Naive thymus-derived CD4-positive, alpha-beta T cell (primary cell): Measurements from ENCODE around the gene CPN1. TPM values are rescaled to one million over a fixed set of nuclear protein-coding genes. Genes with fewer than 3 reads are reported as not detected.
A peak's percentile ranks its signal among the peaks of the same experiment; 100 is the strongest.

Experiments used
- ATAC-seq: fragments of 150-1000 bp; cut with Tn5 transposase; 2 replicates; pipeline ENCODE4 v1.10.0; 2021; ENCODE audit warnings: mild to moderate bottlenecking, moderate library complexity
- CTCF ChIA-PET: fragments of 350-600 bp; sonication (Branson Sonifier 250); formaldehyde crosslinking; loops from one replicate; lab custom pipeline; 2021; ENCODE audit warnings: antibody characterized with exemption; lab: Charles Lee
- POLR2A ChIA-PET: fragments of 350-600 bp; sonication (Branson Sonifier 250); formaldehyde crosslinking; loops from one replicate; lab custom pipeline; 2021; ENCODE audit warnings: antibody characterized with exemption, inconsistent platforms; lab: Charles Lee
- DNase-seq, 9 donors: peaks; one replicate each; pipeline versions ENCODE4 v3.0.0 to v3.0.0-alpha.2; 2020 to 2022; ENCODE audit warnings: mixed read lengths in 1 of 9
- H3K27ac ChIP-seq: one replicate; pipeline ENCODE4 v1.7.0; 2013; ENCODE audit warnings: mild to moderate bottlenecking, low read depth, low read length, moderate library complexity
- H3K27me3 ChIP-seq, 2 donors: one replicate each; pipeline ENCODE4 v1.7.0; 2013; ENCODE audit warnings: low read length in 2 of 2, mild to moderate bottlenecking in 2 of 2, moderate library complexity in 2 of 2; ENCODE audit not compliant: control insufficient read depth in 2 of 2, insufficient read depth in 2 of 2
- H3K36me3 ChIP-seq, 3 experiments: 1 replicate in 2 of 3; 2 replicates in 1 of 3; pipeline ENCODE4 v1.7.0; 2013; ENCODE audit warnings: low read length in 3 of 3, mild to moderate bottlenecking in 3 of 3, moderate library complexity in 1 of 3; ENCODE audit not compliant: insufficient read depth in 3 of 3, control insufficient read depth in 2 of 3
- H3K4me1 ChIP-seq, 2 donors: one replicate each; pipeline ENCODE4 v1.7.0; 2013; ENCODE audit warnings: low read length in 2 of 2, mild to moderate bottlenecking in 2 of 2, moderate library complexity in 1 of 2; ENCODE audit not compliant: control insufficient read depth in 2 of 2, insufficient read depth in 2 of 2
- H3K4me3 ChIP-seq: 2 replicates; pipeline ENCODE4 v1.7.0; 2013; ENCODE audit warnings: mild to moderate bottlenecking, low read length
- H3K9me3 ChIP-seq, 3 experiments: 1 replicate in 2 of 3; 2 replicates in 1 of 3; pipeline ENCODE4 v1.7.0; 2013; ENCODE audit warnings: low read length in 3 of 3; ENCODE audit not compliant: control insufficient read depth in 2 of 3
- H3K27ac Mint-ChIP-seq, 9 donors: one replicate each; pipeline ENCODE4 v1.8.0; 2020 to 2022; ENCODE audit warnings: mixed read lengths in 9 of 9, mild to moderate bottlenecking in 8 of 9, moderate library complexity in 5 of 9, inconsistent platforms in 2 of 9
- H3K27me3 Mint-ChIP-seq, 5 donors: one replicate each; pipeline ENCODE4 v1.8.0; 2021 to 2022; ENCODE audit warnings: mixed read lengths in 5 of 5, mild to moderate bottlenecking in 1 of 5
- H3K36me3 Mint-ChIP-seq, 5 donors: one replicate each; pipeline ENCODE4 v1.8.0; 2020 to 2022; ENCODE audit warnings: mixed read lengths in 5 of 5, mild to moderate bottlenecking in 3 of 5, inconsistent platforms in 1 of 5
- H3K4me1 Mint-ChIP-seq, 7 donors: one replicate each; pipeline ENCODE4 v1.8.0; 2020 to 2022; ENCODE audit warnings: mixed read lengths in 7 of 7, mild to moderate bottlenecking in 3 of 7, inconsistent platforms in 1 of 7
- H3K4me3 Mint-ChIP-seq, 10 donors: one replicate each; pipeline ENCODE4 v1.8.0; 2020 to 2022; ENCODE audit warnings: mild to moderate bottlenecking in 10 of 10, mixed read lengths in 10 of 10, moderate library complexity in 6 of 10, inconsistent platforms in 2 of 10
- H3K9me3 Mint-ChIP-seq, 11 donors: one replicate each; pipeline ENCODE4 v1.8.0; 2020 to 2022; ENCODE audit warnings: mixed read lengths in 11 of 11, mild to moderate bottlenecking in 4 of 11, inconsistent platforms in 1 of 11, moderate library complexity in 1 of 11
- intact Hi-C, 2 donors: fragments of 100-400 bp; cut with micrococcal nuclease; formaldehyde crosslinking; loops; one replicate each; pipeline ENCODE4 v1.15.1; 2023
- polyA plus RNA-seq, 2 donors: library from polyadenylated mRNA; unstranded; fragments of 300-500 nt; fragmentation: Illumina TruSeq; gene quantifications; one replicate each; pipeline ENCODE4 v1.2.3, GENCODE V29; 2021
- total RNA-seq, 6 experiments: library from RNA in 5 of 6; stranded (reverse) in 5 of 6; gene quantifications; 1 replicate in 5 of 6; 2 replicates in 1 of 6; pipeline ENCODE4 v1.2.3 and lab custom pipeline; 2021 to 2026

CPN1 gene
- total and polyA plus RNA-seq, 7 experiments from 2014 or later: not detected

DNA sequence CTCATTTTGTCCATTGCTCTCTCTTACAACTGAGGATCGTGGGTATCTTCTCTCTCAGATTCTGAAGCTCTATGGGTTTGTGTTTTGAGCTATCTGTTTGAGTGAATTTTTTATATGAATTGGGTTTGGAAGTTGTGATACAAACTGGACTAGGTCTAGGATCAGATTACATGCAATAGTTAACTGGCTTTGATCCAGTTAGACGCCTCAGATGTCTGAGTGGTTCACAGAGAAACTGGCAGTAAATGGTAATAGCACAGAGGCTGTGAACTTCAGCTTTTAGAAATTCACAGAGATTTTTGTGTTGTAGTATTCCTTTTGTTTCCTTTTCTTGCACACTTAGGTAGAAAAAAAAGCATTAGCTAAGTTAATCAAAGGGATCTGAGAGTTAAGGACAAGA, 59.3 kb downstream of the CPN1 start:
- H3K9me3 ChIP-seq: no peaks in the 10 kb centered on the region
- Mint-ChIP-seq H3K36me3 (no peaks in the 10 kb centered on the region), H3K27me3 (peaks cover 0 to 27% (median 8%) of the 10 kb centered on the region in 5 donors), H3K9me3 (peaks cover 0 to 12% (median 5%) of the 10 kb centered on the region in 11 donors), H3K27ac (no peak overlapping the region), H3K4me3 (no peak overlapping the region), H3K4me1 (peaks cover 0 to 9% (median 2%) of the 10 kb centered on the region in 7 donors)
- ATAC-seq (no peak), DNase-seq (no peak)
- H3K4me3 ChIP-seq: no peak overlapping the region
- ChIA-PET CTCF (interaction anchor here (0.6 to 1.0 kb wide), 2 partner anchors 10 to 177 kb away, joined by 3 to 5 read pairs; no protein-coding TSS in a partner anchor), POLR2A (no interaction called here)
- no peaks in the 10 kb centered on the region for H3K36me3 ChIP-seq
- H3K27ac ChIP-seq: no peak overlapping the region
- no peaks in the 10 kb centered on the region for H3K4me1 ChIP-seq
- intact Hi-C loops: no loop called here
- no peaks in the 10 kb centered on the region for H3K27me3 ChIP-seq

DNA sequence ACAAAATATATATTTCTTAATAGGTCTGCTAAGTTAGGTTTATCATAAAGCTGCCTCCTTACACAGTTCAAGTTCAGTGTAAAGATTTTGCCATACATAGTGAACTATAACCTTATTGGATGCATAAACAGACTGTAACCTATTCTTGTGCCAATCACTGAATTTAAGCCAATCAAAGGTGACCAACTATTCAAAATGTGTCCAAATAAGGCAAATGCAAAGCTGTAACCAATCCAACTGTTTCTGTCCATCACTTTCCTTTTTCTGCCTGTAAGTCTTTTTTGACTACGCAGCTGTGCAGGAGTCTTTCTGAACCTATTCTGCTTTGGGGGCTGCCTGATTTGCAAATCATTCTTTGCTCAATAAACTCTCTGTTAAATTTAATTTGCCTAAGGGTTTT, 60.3 kb downstream of the CPN1 start:
- no peak overlapping the region for H3K27ac Mint-ChIP-seq
- H3K9me3 ChIP-seq: no peaks in the 10 kb centered on the region
- H3K36me3 Mint-ChIP-seq: no peaks in the 10 kb centered on the region
- CTCF ChIA-PET: interaction anchor here (0.9 to 1.2 kb wide), 2 partner anchors 10 to 12 kb away, joined by 4 to 5 read pairs; partner anchors contain the start of gene DNMBP
- no peaks in the 10 kb centered on the region for H3K27me3 ChIP-seq
- H3K4me3 Mint-ChIP-seq: no peak overlapping the region
- H3K4me1 ChIP-seq: no peaks in the 10 kb centered on the region
- intact Hi-C loops: no loop called here
- H3K27ac ChIP-seq: no peak overlapping the region
- no peak for DNase-seq
- peaks cover 0 to 24% (median 5%) of the 10 kb centered on the region in 5 donors for H3K27me3 Mint-ChIP-seq
- peaks cover 0 to 9% (median 2%) of the 10 kb centered on the region in 7 donors for H3K4me1 Mint-ChIP-seq
- peaks cover 0 to 6% (median 2%) of the 10 kb centered on the region in 11 donors for H3K9me3 Mint-ChIP-seq
- no peak overlapping the region for H3K4me3 ChIP-seq
- ATAC-seq: no peak
- POLR2A ChIA-PET: interaction anchor here (0.6 kb wide), 1 partner anchor 170 kb away, joined by 6 read pairs; no protein-coding TSS in a partner anchor
- H3K36me3 ChIP-seq: no peaks in the 10 kb centered on the region

DNA sequence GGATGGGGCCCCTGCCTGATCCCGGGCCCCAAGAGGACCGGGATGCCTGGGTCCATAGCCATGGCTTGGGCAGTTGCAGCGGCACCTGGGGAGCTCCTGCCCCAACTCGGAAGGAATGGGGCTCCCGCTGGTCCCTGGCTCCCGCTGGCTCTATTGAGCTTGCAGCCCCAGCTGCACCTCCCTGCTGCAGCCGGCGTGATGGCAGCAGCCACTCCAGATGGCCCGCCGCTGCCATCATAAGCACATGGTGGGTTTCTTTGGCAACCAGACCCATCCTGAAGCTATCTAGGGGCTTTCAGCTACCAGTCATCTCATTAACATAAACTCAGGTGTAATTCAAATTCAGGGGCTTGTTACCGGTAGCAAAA, 60.8 kb downstream of the CPN1 start:
- Histone ChIP-seq H3K27ac (no peak overlapping the region), H3K9me3 (no peaks in the 10 kb centered on the region), H3K36me3 (no peaks in the 10 kb centered on the region), H3K27me3 (no peaks in the 10 kb centered on the region), H3K4me3 (no peak overlapping the region), H3K4me1 (no peaks in the 10 kb centered on the region)
- intact Hi-C loops: no loop called here
- Mint-ChIP-seq H3K9me3 (peaks cover 0 to 3% (median 0%) of the 10 kb centered on the region in 11 donors), H3K27me3 (peaks cover 0 to 24% (median 4%) of the 10 kb centered on the region in 5 donors), H3K4me1 (peaks cover 0 to 9% (median 2%) of the 10 kb centered on the region in 7 donors), H3K4me3 (no peak overlapping the region), H3K27ac (no peak overlapping the region), H3K36me3 (no peaks in the 10 kb centered on the region)
- ATAC-seq (no peak), DNase-seq (no peak)
- ChIA-PET POLR2A (interaction anchor here (0.6 kb wide), 1 partner anchor 169 kb away, joined by 6 read pairs; no protein-coding TSS in a partner anchor), CTCF (interaction anchor here (0.9 to 1.2 kb wide), 2 partner anchors 9 to 11 kb away, joined by 4 to 5 read pairs; partner anchors contain the start of gene DNMBP)

DNA sequence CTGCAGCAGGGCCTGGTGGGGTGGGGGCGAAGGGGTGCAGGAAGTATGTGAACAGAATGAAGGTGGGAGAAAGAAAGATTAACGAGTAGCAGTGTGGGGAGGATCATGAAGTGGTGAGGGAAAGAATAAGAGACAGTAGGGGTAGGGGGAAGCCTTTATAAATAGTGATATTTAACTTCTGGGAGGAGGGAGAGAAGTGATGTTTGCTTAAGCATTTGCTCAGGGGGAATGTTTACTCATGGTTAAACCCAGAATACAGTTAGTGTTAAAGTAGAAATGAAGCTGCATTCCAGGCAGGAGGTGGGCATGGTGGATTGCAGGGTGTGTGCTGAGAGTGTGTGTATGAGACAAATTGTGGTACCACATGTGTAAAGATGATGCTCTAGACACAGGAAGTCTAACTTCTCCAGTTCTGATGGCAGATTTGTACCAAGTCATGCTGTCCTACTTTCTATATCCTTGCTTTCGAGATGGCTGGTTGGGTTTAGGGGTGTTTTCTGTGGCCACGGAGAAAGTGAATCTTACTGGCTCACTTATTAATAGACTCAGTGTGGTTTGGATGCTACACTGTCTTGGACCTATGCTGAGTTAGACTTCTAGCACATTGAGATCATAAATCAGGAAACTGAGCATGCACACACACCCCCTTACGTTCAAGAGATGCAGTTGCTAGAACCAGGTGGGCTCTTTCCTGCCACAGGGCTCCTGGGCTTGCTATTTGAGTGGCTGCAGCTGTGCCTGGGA, 61.4 kb downstream of the CPN1 start:
- Histone ChIP-seq H3K9me3 (no peaks in the 10 kb centered on the region), H3K36me3 (no peaks in the 10 kb centered on the region), H3K27me3 (no peaks in the 10 kb centered on the region), H3K4me3 (no peak overlapping the region), H3K27ac (no peak overlapping the region), H3K4me1 (no peaks in the 10 kb centered on the region)
- intact Hi-C loops: no loop called here
- H3K4me1 Mint-ChIP-seq: peaks cover 0 to 9% (median 2%) of the 10 kb centered on the region in 7 donors
- ATAC-seq (peak; percentile 40), DNase-seq (no peak)
- H3K9me3 Mint-ChIP-seq: peaks cover 0 to 1% (median 0%) of the 10 kb centered on the region in 11 donors
- no peak overlapping the region for H3K27ac Mint-ChIP-seq
- H3K4me3 Mint-ChIP-seq: no peak overlapping the region
- POLR2A ChIA-PET: no interaction called here
- peaks cover 0 to 24% (median 4%) of the 10 kb centered on the region in 5 donors for H3K27me3 Mint-ChIP-seq
- CTCF ChIA-PET: interaction anchor here (0.9 to 1.2 kb wide), 2 partner anchors 9 to 11 kb away, joined by 4 to 5 read pairs; partner anchors contain the start of gene DNMBP
- no peaks in the 10 kb centered on the region for H3K36me3 Mint-ChIP-seq

DNA sequence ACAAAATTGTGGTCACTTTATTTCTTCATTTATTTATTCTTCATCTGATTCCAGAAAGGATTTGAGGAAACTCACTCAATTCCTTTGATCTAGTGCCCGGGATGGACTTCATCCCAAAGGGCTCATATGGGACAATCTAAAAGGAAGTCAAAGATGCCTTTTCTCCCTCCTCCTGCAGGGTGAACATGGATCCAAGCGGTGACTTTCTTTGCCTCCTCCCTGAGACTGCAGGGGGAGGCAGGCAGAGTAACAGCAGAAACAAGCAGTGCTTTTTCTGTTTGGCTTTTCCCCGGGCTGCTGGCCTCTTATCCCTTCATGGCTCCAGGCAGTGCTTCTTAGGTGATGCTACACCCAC, 61.9 kb downstream of the CPN1 start:
- Mint-ChIP-seq H3K27ac (no peak overlapping the region), H3K4me3 (no peak overlapping the region), H3K36me3 (no peaks in the 10 kb centered on the region), H3K9me3 (peaks cover 0 to 1% (median 0%) of the 10 kb centered on the region in 11 donors), H3K27me3 (peaks cover 0 to 22% (median 4%) of the 10 kb centered on the region in 5 donors), H3K4me1 (peaks cover 0 to 9% (median 2%) of the 10 kb centered on the region in 7 donors)
- ATAC-seq (no peak), DNase-seq (no peak)
- no peak overlapping the region for H3K4me3 ChIP-seq
- ChIA-PET POLR2A (no interaction called here), CTCF (no interaction called here)
- H3K4me1 ChIP-seq: no peaks in the 10 kb centered on the region
- H3K27me3 ChIP-seq: no peaks in the 10 kb centered on the region
- H3K9me3 ChIP-seq: no peaks in the 10 kb centered on the region
- H3K36me3 ChIP-seq: no peaks in the 10 kb centered on the region
- no peak overlapping the region for H3K27ac ChIP-seq
- intact Hi-C loops: loop anchor here in 1 of 2 donors (10.0 kb wide), 1 partner anchor 165 kb away; the partner anchor contains the start of gene ERLIN1

DNA sequence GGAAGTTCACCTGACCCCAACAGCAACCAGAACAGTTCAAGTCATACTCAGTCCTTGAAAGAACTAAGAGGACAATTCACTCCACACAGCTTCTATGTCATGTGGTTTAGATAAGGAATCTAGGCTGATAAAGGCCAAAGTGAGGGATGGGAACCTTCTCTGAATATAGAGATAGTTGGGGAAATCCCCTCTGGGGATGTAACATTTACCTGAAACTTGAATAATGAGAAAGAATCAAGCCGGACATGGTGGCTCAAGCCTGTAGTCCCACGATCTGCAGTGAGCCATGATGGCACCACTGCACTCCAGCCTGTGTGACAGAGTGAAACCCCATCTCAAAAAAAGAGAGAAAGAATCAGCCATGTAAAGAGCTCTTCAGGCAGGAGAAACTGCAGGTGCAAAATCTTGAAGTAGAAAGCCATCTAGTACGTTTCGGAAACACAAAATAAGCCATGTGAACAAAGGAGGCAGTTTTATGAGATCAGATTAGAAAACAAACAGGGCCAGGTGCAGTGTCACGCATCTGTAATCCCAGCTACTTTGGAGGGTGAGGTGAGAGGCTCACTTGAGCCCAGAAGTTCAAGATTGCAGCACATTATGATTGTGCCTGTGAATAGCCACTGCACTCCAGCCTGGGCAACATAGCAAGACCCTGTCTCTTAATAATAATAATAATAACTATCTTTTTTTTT, 67.5 kb downstream of the CPN1 start:
- no peak for ATAC-seq

More for the DNA sequence above, 67.5 kb downstream of the CPN1 start:
- H3K4me1 ChIP-seq: peaks cover under 1 to 4% of the 10 kb centered on the region in 2 donors
- H3K27ac ChIP-seq: no peak overlapping the region
- no peaks in the 10 kb centered on the region for H3K9me3 ChIP-seq
- Mint-ChIP-seq H3K4me3 (no peak overlapping the region), H3K4me1 (peaks cover under 1 to 26% (median 11%) of the 10 kb centered on the region in 7 donors), H3K36me3 (no peaks in the 10 kb centered on the region), H3K9me3 (no peaks in the 10 kb centered on the region), H3K27ac (peak overlapping the region in 1 of 9 donors; percentile 44), H3K27me3 (peaks cover 0 to 31% (median 0%) of the 10 kb centered on the region in 5 donors)
- ChIA-PET POLR2A (no interaction called here), CTCF (no interaction called here)
- no peaks in the 10 kb centered on the region for H3K27me3 ChIP-seq
- H3K36me3 ChIP-seq: no peaks in the 10 kb centered on the region
- intact Hi-C loops: loop anchor here in 1 of 2 donors (10.0 kb wide), 1 partner anchor 171 kb away; the partner anchor contains the start of gene ERLIN1
- no peak overlapping the region for H3K4me3 ChIP-seq
- DNase-seq: no peak
